GM12875 (cell line): ENCODE data around the gene FAM240A.
"Not testable (repeated sequence)": the region's sequence is repeated elsewhere in the genome, so short reads cannot be mapped to it uniquely, and the experiment has no call there.

Experiments used
- H3K4me3 ChIP-seq: one replicate; pipeline ENCODE4 v1.5.1; 2011; ENCODE audit warnings: low read depth, low read length, control low read depth
- CTCF ChIP-seq: IDR thresholded peaks from 2 replicates; pipeline ENCODE4 v1.5.1; 2011; ENCODE audit warnings: low read depth, mild to moderate bottlenecking, control low read depth, inconsistent platforms, low read length, moderate library complexity, borderline replicate concordance; ENCODE audit not compliant: insufficient read depth

The FAM240A gene

GRCh38 chr3:46578973-46579755 is 33.2 kb upstream of the FAM240A start:
- no peak for TF ChIP-seq CTCF
- H3K4me3 ChIP-seq: no peak overlapping the region

DNA sequence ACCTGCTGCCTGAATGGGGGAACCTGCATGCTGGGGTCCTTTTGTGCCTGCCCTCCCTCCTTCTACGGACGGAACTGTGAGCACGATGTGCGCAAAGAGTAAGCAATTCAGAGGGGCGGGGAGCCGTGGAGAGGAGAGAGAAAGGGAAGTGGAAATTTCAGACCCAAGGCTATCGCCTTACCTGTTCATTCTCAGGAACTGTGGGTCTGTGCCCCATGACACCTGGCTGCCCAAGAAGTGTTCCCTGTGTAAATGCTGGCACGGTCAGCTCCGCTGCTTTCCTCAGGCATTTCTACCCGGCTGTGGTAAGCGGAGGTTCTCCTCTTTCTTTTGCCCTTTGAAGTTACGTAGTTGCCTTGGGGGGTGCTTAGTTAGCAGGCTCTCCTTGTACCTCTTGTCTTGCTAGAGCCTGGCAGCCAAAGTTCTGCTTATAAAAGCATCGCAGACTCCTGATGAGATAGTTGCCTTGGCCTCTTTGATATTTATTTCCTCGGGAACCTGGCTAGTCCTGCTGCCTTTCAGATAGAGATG is 32.5 kb upstream of the FAM240A start:
- H3K4me3 ChIP-seq: no peak overlapping the region
- TF ChIP-seq CTCF: no peak

- no peak for TF ChIP-seq CTCF
- H3K4me3 ChIP-seq: no peak overlapping the region
These were observed 31.6 kb upstream of the FAM240A start for GRCh38 chr3:46580675-46581074.

GRCh38 chr3:46584598-46585467 is 27.5 kb upstream of the FAM240A start:
- no peak for TF ChIP-seq CTCF
- no peak overlapping the region for H3K4me3 ChIP-seq

DNA sequence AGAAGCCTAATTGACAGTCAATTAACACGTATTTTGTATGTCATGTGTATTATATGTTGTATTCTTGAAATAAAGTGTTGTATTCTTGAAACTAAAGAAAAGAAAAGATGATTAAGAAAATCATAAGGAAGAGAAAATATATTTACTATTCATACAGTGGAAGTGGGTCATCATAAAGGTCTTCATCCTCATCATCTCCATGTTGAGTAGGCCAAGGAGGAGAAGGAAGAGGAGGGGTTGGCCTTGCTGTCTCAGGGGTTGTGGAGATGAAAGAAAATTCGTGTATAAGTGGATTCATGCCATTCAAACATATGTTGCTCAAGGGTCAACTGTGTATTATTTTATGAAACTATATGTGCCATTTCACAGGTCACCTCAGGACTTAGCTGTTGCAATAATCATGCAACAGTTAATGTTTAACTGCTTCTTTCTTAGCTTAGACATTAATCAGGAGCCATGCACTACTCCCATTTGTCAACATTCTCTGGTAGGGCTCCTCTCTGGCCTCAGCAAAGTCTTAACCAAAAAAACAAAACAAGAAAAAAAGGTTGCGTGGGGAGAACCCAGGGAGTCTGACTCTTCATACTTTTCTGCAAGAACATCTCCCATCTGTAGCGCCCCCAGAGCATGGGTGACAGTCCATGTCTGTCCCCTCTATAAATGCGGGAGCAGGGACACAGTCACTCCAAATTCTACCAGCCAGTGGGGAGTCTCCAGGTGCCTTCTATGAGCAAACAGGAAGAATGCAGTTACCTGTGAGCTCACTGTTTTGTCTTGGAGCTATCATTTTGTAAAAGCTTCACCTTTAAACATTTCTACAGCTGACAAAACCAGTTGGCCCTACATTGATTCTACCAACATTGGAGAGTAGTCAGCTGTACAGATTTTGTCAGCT is 26.3 kb upstream of the FAM240A start:
- TF ChIP-seq CTCF: no peak
- H3K4me3 ChIP-seq: no peak overlapping the region

- H3K4me3 ChIP-seq: no peak overlapping the region
- TF ChIP-seq CTCF: no peak
These were observed 25.5 kb upstream of the FAM240A start for GRCh38 chr3:46586738-46587246.

GRCh38 chr3:46587268-46587667 is 25.1 kb upstream of the FAM240A start:
- H3K4me3 ChIP-seq: not testable (repeated sequence)
